Measurements from ENCODE around the gene SCGB1D1. TPM values are rescaled to one million over a fixed set of nuclear protein-coding genes. Genes with fewer than 3 reads are reported as not detected.

Gene SCGB1D1
- total RNA-seq, 4 donors from 2014 or later, result not detected

DNA sequence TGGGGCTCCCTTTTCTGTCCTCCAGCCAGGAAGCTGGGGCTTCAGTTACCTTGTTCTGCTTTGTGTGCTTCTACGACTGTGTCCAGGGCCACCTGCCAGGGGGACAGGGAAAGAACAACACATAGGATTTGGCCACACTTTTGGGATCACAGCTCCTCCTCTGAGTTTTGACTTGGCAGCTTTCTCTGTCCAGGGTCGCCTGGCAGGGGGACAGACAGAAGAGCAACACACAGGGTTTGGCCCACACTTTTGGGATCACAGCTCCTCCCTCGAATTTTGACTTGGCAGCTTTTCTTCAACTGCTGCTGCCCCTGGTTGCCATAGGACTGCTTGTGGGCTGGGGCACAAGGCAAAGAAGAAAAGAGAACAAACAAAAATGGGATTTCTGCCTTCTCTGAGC, 47.1 kb upstream of the SCGB1D1 start:
- TF ChIP-seq, protein P1, sequence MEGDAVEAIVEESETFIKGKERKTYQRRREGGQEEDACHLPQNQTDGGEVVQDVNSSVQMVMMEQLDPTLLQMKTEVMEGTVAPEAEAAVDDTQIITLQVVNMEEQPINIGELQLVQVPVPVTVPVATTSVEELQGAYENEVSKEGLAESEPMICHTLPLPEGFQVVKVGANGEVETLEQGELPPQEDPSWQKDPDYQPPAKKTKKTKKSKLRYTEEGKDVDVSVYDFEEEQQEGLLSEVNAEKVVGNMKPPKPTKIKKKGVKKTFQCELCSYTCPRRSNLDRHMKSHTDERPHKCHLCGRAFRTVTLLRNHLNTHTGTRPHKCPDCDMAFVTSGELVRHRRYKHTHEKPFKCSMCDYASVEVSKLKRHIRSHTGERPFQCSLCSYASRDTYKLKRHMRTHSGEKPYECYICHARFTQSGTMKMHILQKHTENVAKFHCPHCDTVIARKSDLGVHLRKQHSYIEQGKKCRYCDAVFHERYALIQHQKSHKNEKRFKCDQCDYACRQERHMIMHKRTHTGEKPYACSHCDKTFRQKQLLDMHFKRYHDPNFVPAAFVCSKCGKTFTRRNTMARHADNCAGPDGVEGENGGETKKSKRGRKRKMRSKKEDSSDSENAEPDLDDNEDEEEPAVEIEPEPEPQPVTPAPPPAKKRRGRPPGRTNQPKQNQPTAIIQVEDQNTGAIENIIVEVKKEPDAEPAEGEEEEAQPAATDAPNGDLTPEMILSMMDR (IDR thresholded peaks at IDR 0.05), result no peak
- no peak for TF ChIP-seq POLR2A (IDR thresholded peaks at IDR 0.05)
- Histone ChIP-seq H3K27me3 (no peaks in the 10 kb centered on the region), H3K36me3 (peaks cover 17 to 38% of the 10 kb centered on the region in 2 donors), H3K9me3 (no peaks in the 10 kb centered on the region), H3K27ac (peak overlapping the region in 1 of 3 donors; percentile 68), H3K4me1 (peaks cover 0 to 8% of the 10 kb centered on the region in 2 donors), H3K4me3 (replicated peaks in 1 of 3) (no peak overlapping the region)
- 13 to 30% methylated on average over 3 of the region's 3 CpGs for WGBS, 2 donors
- intact Hi-C loops (cut with DNase I), result no loop called here
- DNase-seq, result peak; percentile 45 to 70

DNA sequence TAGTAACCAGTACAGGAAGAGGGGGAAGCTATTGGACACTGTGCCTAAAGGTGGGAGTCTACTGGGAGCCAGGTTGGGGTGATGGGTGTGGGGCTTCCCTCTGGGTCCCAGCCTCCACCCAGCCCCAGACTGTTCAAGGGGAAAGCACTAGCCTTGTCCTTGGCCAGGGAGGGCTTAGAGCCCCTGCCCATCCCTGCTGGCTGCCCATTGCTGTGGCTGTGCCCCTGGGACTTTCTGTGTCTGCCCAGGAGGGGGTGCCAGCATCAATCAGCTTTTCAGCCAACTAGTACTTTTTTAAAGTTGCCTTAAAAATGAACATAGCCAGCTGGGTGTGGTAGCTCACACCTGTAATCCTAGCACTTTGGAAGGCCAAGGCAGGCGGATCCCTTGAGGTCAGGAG, 46.3 kb upstream of the SCGB1D1 start:
- Histone ChIP-seq H3K4me3 (replicated peaks in 1 of 3) (no peak overlapping the region), H3K4me1 (peaks cover 0 to 8% of the 10 kb centered on the region in 2 donors), H3K9me3 (no peaks in the 10 kb centered on the region), H3K27ac (no peak overlapping the region), H3K36me3 (peaks cover 17 to 35% of the 10 kb centered on the region in 2 donors), H3K27me3 (no peaks in the 10 kb centered on the region)
- 100% methylated on average over 1 of the region's 1 CpG for WGBS, 2 donors
- DNase-seq, result no peak
- TF ChIP-seq POLR2A (IDR thresholded peaks at IDR 0.05), result no peak
- TF ChIP-seq, protein P1 (IDR thresholded peaks at IDR 0.05), result peak in 2 of 6 experiments; percentile 11 to 20
- intact Hi-C loops (cut with DNase I), result no loop called here

DNA sequence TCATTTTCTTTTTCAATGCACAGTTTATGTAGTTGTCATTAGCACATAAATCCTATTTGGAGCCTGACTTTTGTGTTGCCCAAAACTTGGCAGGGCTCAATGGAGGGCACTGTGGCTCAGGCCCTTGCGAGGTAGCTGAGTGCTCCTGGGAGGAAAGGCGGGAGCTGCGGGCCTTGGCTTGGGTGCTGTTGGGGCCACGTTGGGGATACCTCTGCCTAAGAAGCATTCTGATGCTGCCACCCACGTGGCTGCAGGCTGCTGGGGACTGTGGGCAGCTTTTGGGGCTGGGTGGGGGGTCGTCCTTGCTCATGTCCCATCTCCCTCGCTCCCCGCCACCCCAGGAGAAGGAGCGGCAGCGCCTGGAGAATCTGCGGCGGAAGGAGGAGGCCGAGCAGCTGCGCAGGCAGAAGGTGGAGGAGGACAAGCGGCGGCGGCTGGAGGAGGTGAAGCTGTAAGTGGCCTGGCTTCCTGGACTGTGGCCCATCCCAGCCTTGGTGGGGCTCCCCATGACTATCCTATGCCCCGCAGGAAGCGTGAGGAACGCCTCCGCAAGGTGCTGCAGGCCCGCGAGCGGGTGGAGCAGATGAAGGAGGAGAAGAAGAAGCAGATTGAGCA, 45.3 kb upstream of the SCGB1D1 start:
- Histone ChIP-seq H3K4me1 (peaks cover 0 to 8% of the 10 kb centered on the region in 2 donors), H3K27ac (no peak overlapping the region), H3K9me3 (no peaks in the 10 kb centered on the region), H3K27me3 (no peaks in the 10 kb centered on the region), H3K4me3 (replicated peaks in 1 of 3) (no peak overlapping the region), H3K36me3 (peaks cover 17 to 36% of the 10 kb centered on the region in 2 donors)
- intact Hi-C loops (cut with DNase I), result no loop called here
- no peak for TF ChIP-seq POLR2A (IDR thresholded peaks at IDR 0.05)
- TF ChIP-seq, protein P1 (IDR thresholded peaks at IDR 0.05), result no peak
- 94 to 97% methylated on average over 24 of the region's 24 CpGs for WGBS, 2 donors
- no peak for DNase-seq

DNA sequence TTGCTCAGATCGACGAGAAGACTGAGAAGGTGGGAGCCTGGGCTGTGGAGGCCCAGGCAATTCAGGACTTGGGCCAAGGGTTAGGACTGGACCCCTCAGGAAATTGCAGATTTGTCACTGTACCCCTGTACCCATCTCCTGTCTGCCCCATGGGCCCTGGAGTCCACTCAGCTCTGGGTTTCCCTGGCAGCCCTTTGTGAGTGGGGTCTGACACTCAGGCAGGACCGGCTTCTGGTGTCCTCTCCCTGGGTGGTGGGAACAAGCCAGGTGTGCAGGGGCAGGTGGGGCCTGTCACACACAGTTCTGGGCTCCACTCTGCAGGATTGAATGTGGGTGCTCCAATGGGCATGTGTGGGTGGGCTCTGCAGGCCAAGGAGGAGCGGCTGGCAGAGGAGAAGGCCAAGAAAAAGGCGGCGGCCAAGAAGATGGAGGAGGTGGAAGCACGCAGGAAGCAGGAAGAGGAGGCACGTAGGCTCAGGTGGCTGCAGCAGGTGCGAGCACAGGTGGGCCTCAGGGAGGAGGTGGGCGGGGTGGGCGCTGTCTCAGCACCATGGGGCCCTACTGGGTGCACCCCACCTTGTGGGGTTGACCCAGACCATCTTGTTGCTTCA, 44.6 kb upstream of the SCGB1D1 start:
- Histone ChIP-seq H3K27ac (no peak overlapping the region), H3K9me3 (no peaks in the 10 kb centered on the region), H3K4me3 (replicated peaks in 1 of 3) (no peak overlapping the region), H3K4me1 (peaks cover 0 to 8% of the 10 kb centered on the region in 2 donors), H3K36me3 (peaks cover 17 to 39% of the 10 kb centered on the region in 2 donors), H3K27me3 (no peaks in the 10 kb centered on the region)
- DNase-seq, result no peak
- 95% methylated on average over 11 of the region's 11 CpGs for WGBS, 2 donors
- intact Hi-C loops (cut with DNase I), result no loop called here
- no peak for TF ChIP-seq POLR2A (IDR thresholded peaks at IDR 0.05)
- TF ChIP-seq, protein P1 (IDR thresholded peaks at IDR 0.05), result no peak

DNA sequence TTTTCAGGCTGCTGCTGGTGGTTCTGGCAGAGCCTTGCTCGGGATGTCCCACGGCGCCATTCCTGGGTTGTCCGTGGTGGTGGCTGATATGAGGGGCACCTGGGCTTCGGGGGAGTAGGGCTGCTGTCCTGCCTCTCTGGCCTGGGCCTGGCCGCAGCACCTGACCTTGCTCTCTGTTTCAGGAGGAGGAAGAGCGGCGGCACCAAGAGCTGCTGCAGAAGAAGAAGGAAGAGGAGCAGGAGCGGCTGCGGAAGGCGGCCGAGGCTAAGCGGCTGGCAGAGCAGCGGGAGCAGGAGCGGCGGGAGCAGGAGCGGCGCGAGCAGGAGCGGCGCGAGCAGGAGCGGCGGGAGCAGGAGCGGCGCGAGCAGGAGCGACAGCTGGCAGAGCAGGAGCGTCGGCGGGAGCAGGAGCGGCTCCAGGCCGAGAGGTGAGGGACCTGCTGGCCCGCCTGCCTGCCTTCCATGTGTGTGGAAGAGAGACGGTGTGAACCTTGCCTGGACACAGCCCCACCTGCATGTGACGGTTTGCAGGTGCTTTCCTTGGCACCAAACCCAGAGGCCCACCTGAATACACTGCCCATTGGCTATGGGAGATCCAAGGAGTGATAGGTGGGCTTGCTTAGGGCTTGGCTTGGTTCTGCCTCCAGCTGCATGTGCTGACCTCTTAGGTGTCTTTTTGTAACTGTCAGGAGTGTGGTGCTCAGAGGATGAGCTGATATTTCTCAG, 43.4 kb upstream of the SCGB1D1 start:
- intact Hi-C loops (cut with DNase I), result no loop called here
- no peaks in the 10 kb centered on the region for H3K27me3 ChIP-seq
- H3K4me3 ChIP-seq (replicated peaks in 1 of 3), result no peak overlapping the region
- H3K9me3 ChIP-seq, result no peaks in the 10 kb centered on the region
- no peak for TF ChIP-seq POLR2A (IDR thresholded peaks at IDR 0.05)
- TF ChIP-seq, protein P1 (IDR thresholded peaks at IDR 0.05), result no peak
- peaks cover 0 to 10% of the 10 kb centered on the region in 2 donors for H3K4me1 ChIP-seq
- 94 to 95% methylated on average over 35 to 36 of the region's 36 CpGs for WGBS, 2 donors
- DNase-seq, result no peak
- H3K27ac ChIP-seq, result no peak overlapping the region
- peaks cover 17 to 34% of the 10 kb centered on the region in 2 donors for H3K36me3 ChIP-seq
